Activated gamma-delta T cell (primary cell): ENCODE data around the gene ACOX1.

Experiments
- DNase-seq: peaks from one replicate; lab custom pipeline; 2025; lab: John Stamatoyannopoulos, UW

Gene ACOX1

GRCh38 chr17:75909051-75909811 lies 69.7 kb downstream of the ACOX1 start:
- no peak for DNase-seq

GRCh38 chr17:75908201-75908600 lies 70.8 kb downstream of the ACOX1 start:
- DNase-seq, result no peak

- DNase-seq, result no peak
Observed at GRCh38 chr17:75906143-75906884, 72.7 kb downstream of the ACOX1 start.

- DNase-seq, result peak; percentile 92
Observed at GRCh38 chr17:75904749-75905521, 74.0 kb downstream of the ACOX1 start, which contains the start of gene MRPL38. MRPL38 (minus strand) TSS chr17:75904884; CDS start chr17:75904875, 9 bp downstream.

GRCh38 chr17:75902406-75902805 lies 76.6 kb downstream of the ACOX1 start:
- no peak for DNase-seq

GRCh38 chr17:75901727-75902126 lies 77.2 kb downstream of the ACOX1 start:
- DNase-seq, result no peak

- DNase-seq, result no peak
Observed at GRCh38 chr17:75900691-75901533, 78.1 kb downstream of the ACOX1 start.

GRCh38 chr17:75899767-75900468 lies 79.0 kb downstream of the ACOX1 start:
- DNase-seq, result no peak

GRCh38 chr17:75899353-75899752 lies 79.6 kb downstream of the ACOX1 start:
- DNase-seq, result no peak

- DNase-seq, result no peak
Observed at GRCh38 chr17:75898791-75899190, 80.2 kb downstream of the ACOX1 start.

- no peak for DNase-seq
Observed at GRCh38 chr17:75898065-75898464, 80.9 kb downstream of the ACOX1 start.

- no peak for DNase-seq
Observed at GRCh38 chr17:75897160-75898019, 81.6 kb downstream of the ACOX1 start.

GRCh38 chr17:75896415-75897159 lies 82.4 kb downstream of the ACOX1 start, which contains the start of gene TRIM65:
TRIM65 (minus strand) TSS chr17:75896951; CDS start chr17:75896937, 14 bp downstream.
- DNase-seq, result peak; percentile 64

GRCh38 chr17:75895370-75896155 lies 83.4 kb downstream of the ACOX1 start:
- no peak for DNase-seq

- no peak for DNase-seq
Observed at GRCh38 chr17:75894049-75894733, 84.8 kb downstream of the ACOX1 start.

GRCh38 chr17:75893305-75894048 lies 85.5 kb downstream of the ACOX1 start:
- no peak for DNase-seq
